ENCODE measurements around the gene FRAS1. TPM values are rescaled to one million over a fixed set of nuclear protein-coding genes. Genes with fewer than 3 reads are reported as not detected.
"Not testable (repeated sequence)": the region's sequence is repeated elsewhere in the genome, so short reads cannot be mapped to it uniquely, and the experiment has no call there.

Gene FRAS1
- total RNA-seq, 1 experiment from 2014 or later = 0.23 TPM

DNA sequence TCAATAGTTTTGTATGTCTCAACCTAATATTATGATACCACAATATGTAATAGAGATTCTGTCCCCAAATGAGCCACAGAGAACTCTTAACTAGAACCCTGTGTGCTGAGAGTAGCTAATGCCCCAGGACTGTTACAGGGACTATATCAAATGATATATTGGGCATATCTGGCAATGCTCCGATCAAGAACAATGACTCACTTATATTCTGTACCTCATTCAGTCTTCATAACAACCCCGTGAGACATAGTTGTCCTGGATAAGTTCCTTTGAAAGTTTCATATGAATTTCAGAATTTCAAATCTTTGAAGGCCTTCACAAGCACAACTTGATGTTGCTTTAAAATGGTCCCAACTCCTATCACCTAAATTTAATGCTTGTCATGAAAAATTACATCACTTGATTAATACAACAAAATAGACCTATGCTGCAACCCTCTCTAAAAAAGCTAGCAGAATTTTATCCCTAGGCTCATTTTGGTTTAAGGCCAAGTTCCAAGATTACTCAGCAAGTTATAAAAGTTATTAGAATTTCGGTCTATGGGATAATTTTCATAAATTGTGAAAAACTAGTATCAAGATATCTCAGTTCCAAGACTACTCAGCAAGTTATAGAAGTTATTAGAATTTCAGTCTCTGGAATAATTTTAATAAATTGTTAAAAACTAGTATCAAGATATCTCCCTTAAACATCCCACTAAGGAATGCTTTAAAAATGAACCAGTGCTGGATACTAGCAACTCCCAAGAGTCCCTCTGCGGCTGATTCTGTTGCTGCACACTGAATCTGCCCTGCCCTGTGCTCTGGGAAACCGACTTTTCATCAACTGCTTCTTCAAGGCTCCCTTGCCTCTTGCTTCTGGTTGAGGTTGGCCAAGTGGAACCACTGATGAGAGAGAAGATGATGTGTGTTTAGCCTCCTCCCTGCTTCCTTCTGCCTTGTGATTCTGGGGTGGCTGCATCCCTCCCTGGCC lies 488.4 kb downstream of the FRAS1 start:
- Histone ChIP-seq H3K4me3 (ENCODE audit: low read depth in 2 of 2, low read length in 2 of 2) (no peak overlapping the region), H3K27me3 (ENCODE audit: control insufficient read depth, insufficient read depth, low read length) (peaks cover 2% of the 10 kb centered on the region), H3K36me3 (ENCODE audit: control insufficient read depth, insufficient read depth, low read length) (no peaks in the 10 kb centered on the region), H3K4me1 (ENCODE audit: control insufficient read depth, insufficient read depth, low read length) (no peaks in the 10 kb centered on the region), H3K27ac (ENCODE audit: low read length) (no peak overlapping the region), H3K9me3 (ENCODE audit: control insufficient read depth, insufficient read depth, low read depth, low read length) (no peaks in the 10 kb centered on the region)
- intact Hi-C loops (cut with micrococcal nuclease; ENCODE audit: unreplicated experiment) = no loop called here
- DNase-seq (ENCODE audit: low read depth, low spot score) (no peak), ATAC-seq (no peak)
- TF ChIP-seq, protein P1, sequence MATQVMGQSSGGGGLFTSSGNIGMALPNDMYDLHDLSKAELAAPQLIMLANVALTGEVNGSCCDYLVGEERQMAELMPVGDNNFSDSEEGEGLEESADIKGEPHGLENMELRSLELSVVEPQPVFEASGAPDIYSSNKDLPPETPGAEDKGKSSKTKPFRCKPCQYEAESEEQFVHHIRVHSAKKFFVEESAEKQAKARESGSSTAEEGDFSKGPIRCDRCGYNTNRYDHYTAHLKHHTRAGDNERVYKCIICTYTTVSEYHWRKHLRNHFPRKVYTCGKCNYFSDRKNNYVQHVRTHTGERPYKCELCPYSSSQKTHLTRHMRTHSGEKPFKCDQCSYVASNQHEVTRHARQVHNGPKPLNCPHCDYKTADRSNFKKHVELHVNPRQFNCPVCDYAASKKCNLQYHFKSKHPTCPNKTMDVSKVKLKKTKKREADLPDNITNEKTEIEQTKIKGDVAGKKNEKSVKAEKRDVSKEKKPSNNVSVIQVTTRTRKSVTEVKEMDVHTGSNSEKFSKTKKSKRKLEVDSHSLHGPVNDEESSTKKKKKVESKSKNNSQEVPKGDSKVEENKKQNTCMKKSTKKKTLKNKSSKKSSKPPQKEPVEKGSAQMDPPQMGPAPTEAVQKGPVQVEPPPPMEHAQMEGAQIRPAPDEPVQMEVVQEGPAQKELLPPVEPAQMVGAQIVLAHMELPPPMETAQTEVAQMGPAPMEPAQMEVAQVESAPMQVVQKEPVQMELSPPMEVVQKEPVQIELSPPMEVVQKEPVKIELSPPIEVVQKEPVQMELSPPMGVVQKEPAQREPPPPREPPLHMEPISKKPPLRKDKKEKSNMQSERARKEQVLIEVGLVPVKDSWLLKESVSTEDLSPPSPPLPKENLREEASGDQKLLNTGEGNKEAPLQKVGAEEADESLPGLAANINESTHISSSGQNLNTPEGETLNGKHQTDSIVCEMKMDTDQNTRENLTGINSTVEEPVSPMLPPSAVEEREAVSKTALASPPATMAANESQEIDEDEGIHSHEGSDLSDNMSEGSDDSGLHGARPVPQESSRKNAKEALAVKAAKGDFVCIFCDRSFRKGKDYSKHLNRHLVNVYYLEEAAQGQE (IDR thresholded peaks at IDR 0.05; ENCODE audit: insufficient read depth in 1 of 2, low read depth in 2 of 2, low read length in 1 of 2) = no peak
- TF ChIP-seq, protein P2, sequence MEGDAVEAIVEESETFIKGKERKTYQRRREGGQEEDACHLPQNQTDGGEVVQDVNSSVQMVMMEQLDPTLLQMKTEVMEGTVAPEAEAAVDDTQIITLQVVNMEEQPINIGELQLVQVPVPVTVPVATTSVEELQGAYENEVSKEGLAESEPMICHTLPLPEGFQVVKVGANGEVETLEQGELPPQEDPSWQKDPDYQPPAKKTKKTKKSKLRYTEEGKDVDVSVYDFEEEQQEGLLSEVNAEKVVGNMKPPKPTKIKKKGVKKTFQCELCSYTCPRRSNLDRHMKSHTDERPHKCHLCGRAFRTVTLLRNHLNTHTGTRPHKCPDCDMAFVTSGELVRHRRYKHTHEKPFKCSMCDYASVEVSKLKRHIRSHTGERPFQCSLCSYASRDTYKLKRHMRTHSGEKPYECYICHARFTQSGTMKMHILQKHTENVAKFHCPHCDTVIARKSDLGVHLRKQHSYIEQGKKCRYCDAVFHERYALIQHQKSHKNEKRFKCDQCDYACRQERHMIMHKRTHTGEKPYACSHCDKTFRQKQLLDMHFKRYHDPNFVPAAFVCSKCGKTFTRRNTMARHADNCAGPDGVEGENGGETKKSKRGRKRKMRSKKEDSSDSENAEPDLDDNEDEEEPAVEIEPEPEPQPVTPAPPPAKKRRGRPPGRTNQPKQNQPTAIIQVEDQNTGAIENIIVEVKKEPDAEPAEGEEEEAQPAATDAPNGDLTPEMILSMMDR (IDR thresholded peaks at IDR 0.05) = no peak
- TF ChIP-seq POLR2AphosphoS5 (IDR thresholded peaks at IDR 0.05; ENCODE audit: low read depth, low read length) (no peak), TCF7L2 (IDR thresholded peaks at IDR 0.05; ENCODE audit: low read depth, low read length) (no peak), SIN3A (IDR thresholded peaks at IDR 0.05; ENCODE audit: borderline replicate concordance, insufficient read depth, low read depth, low read length) (no peak)
- BruUV-seq (replicated peaks) = no TSS peak
- ChIA-PET CTCF (no interaction called here), POLR2A (no interaction called here)
- in situ Hi-C loops (cut with HindIII; ENCODE audit: low pct_unique_long_range_greater_than_20kb, low sequenced_read_pairs) = no loop called here

DNA sequence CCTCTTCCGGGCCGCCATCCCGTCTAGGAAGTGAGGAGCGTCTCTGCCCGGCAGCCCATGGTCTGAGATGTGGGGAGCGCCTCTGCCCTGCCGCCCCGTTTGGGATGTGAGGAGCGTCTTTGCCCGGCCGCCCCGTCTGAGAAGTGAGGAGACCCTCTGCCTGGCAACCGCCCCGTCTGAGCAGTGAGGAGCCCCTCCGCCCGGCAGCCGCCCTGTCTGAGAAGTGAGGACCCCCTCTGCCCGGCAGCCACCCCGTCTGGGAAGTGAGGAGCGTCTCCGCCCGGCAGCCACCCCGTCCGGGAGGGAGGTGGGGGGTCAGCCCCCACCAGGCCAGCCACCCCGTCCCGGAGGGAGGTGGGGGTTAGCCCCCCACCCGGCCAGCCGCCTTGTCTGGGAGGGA lies 490.8 kb downstream of the FRAS1 start:
- H3K27ac ChIP-seq (ENCODE audit: low read length); DNase-seq (ENCODE audit: low read depth, low spot score); in situ Hi-C loops (cut with HindIII; ENCODE audit: low pct_unique_long_range_greater_than_20kb, low sequenced_read_pairs); H3K9me3 ChIP-seq (ENCODE audit: control insufficient read depth, insufficient read depth, low read depth, low read length); H3K4me1 ChIP-seq (ENCODE audit: control insufficient read depth, insufficient read depth, low read length); BruUV-seq (replicated peaks); ATAC-seq; intact Hi-C loops (cut with micrococcal nuclease; ENCODE audit: unreplicated experiment); H3K27me3 ChIP-seq (ENCODE audit: control insufficient read depth, insufficient read depth, low read length); H3K4me3 ChIP-seq (ENCODE audit: low read depth in 2 of 2, low read length in 2 of 2); H3K36me3 ChIP-seq (ENCODE audit: control insufficient read depth, insufficient read depth, low read length); CTCF ChIA-PET; POLR2A ChIA-PET: not testable (repeated sequence)

DNA sequence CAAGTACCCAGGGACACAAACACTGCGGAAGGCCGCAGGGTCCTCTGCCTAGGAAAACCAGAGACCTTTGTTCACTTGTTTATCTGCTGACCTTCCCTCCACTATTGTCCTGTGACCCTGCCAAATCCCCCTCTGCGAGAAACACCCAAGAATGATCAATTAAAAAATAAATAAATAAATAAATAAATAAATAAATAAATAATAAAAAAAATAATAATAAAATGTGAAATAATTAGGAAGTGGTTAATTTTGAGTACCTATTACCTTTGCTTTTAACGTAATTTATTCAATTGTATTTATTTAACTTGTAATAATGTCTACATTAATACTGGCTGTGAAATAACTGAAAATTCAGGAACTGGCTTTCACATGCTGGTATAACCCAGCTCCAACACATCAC lies 491.8 kb downstream of the FRAS1 start:
- intact Hi-C loops (cut with micrococcal nuclease; ENCODE audit: unreplicated experiment); DNase-seq (ENCODE audit: low read depth, low spot score); H3K9me3 ChIP-seq (ENCODE audit: control insufficient read depth, insufficient read depth, low read depth, low read length); H3K27ac ChIP-seq (ENCODE audit: low read length); POLR2A ChIA-PET; BruUV-seq (replicated peaks); CTCF ChIA-PET; H3K36me3 ChIP-seq (ENCODE audit: control insufficient read depth, insufficient read depth, low read length); H3K27me3 ChIP-seq (ENCODE audit: control insufficient read depth, insufficient read depth, low read length); H3K4me3 ChIP-seq (ENCODE audit: low read depth in 2 of 2, low read length in 2 of 2); H3K4me1 ChIP-seq (ENCODE audit: control insufficient read depth, insufficient read depth, low read length); ATAC-seq; in situ Hi-C loops (cut with HindIII; ENCODE audit: low pct_unique_long_range_greater_than_20kb, low sequenced_read_pairs): not testable (repeated sequence)

All from Panc1 (cell line).